Hematopoietic multipotent progenitor cell treated with erythropoietin and hydrocortisone succinate and interleukin-3 and kit ligand, for 4 days (in vitro differentiated cells): ENCODE results near the gene GAK.

ENCODE experiments used
- DNase-seq: peaks from one replicate; pipeline ENCODE4 v3.0.0-alpha.2; 2015

The GAK gene

DNA sequence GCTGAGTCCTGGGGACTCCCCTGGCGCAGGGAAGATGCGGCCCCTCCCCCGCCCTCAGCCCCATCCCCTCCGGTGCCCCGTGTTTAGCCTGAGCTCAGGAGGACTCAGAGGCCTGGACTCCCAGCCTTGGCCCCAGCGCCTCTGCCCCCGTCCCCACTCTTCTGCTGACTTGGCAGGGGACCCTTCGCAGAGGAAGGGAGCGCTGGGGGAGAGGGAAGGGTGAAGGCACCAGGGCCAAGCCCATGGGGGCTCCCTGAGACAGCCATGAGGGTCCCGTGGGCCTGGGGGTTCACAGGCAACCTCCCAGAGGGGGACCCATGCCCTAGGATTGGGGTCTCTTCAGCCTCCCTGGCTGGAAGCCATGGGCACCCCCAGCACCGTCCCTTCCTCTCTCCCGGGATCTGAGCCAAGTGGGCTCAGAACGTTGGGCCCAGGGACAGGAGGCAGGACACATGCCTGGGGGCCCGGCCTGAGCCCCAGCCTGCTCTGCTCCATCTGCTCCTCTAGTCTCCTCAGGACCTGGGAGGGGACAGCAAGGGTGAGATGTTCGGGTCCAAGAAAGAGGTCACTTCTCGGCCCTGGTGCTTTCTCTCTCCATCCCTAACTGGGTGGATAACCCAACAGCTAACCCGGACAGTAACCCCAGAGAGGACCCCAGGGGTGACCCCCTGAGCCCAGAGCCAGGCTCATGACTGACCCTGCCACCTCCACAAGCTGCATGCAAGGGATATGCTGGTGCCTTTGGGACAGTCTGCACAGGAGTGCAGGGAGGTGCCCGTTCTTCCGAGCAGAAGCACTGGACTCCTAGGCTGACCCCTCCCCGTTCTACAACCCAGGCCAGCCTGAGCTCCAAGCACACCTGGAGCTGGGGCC is 104.7 kb downstream of the GAK start:
- DNase-seq: no peak

DNA sequence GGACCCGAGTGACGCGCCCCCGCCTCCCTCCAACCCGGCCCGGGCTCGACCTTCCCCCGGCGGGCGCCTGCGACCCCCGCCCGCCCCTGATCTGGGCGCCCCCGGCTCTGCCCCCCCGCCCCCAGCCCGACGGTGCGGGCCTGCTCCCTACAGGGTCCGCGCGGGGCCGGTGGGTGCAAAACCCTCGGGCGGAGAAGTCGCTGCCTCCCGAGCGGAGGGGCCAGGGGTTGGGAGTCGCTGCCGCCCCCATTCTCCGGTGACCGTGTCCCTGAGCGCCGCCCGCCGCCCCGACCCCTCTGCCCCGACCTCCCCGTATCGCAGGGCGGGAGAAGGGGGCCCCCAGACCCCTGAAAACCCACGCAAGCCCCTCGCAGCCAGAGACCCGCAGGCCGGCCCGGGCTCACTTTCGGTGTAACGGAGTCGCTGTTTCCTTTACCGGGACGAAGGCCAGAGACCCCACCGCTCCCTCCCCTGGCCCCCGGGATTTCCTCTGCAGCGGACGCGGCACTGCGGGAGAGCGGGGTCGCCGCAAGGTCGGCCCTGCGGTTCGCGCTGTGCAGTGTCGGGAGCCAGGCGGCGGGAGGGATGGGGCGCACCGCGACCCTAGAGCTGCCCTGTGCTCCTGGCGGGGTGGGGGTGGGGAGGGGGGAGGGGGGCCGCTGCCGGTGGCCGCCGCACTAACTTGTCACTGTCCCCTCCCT is 105.5 kb downstream of the GAK start:
- DNase-seq: no peak

DNA sequence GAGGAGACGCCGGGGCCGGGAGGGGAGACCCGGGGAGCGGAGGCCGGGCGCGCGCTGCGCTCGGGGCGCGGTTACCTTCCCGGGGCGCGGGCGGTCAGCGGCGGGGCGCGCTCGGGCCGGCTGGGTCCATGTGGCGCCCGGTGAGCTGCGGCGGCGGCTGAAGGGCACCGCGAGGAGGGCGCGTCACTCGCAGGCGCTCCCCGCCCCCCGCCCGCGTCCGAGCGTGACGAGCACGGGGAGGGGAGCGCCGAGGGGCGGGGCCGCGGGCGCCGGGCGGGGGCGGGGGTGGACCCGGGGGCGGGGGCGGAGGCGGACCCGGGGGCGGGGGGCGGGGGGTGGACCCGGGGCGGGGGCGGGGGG is 106.2 kb downstream of the GAK start, which contains the start of gene CPLX1:
Gene CPLX1, minus strand, starts transcription at position 159 of the 360 bp plus-strand sequence. CDS start 1,607 bp downstream, outside the sequence.
- DNase-seq: peak; percentile 50

DNA sequence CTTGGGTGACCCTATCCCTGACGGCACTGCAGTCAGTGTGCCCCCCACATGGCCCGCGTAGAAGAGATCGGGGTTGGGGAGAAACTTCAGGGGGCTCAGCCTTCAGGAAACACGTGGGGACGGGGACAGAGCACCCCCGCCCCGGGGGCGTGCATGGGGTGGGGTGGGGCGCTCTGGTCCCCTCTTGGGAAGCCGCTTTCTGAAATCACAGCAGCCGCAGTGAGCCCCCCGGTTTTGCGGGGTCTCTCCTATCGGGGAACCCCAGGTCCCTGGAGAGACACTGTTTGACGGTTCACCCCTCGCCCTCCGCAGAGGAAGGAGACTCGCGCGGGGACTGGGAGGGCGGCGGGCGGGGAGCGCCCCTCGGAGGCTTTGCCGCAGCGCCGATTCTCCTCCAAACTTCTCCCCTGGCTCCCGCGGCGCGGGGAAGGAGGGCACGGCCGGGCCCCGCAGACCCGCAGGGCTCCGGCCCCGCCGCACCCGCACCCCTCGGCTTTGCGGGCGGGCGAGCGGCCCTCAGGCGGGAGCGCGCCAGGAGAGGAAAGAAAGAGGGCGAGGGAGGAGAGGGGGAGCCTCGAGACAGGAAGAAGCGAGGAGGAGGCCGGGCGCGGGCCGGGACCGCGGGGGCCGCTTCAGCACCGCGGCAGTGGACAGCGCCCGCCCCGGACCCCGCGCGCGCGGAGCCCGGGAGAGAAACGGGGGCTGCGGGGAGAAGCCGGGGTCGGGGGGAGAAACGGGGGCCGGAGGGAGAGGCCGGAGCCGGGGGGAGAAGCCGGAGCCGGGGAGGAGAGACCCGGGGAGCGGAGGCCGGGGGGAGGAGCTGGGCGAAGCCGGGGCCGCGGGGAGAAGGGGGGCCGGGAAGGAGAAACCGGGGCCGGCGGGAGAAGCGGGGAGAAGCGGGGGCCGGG is 106.8 kb downstream of the GAK start:
- DNase-seq: peak; percentile 51

DNA sequence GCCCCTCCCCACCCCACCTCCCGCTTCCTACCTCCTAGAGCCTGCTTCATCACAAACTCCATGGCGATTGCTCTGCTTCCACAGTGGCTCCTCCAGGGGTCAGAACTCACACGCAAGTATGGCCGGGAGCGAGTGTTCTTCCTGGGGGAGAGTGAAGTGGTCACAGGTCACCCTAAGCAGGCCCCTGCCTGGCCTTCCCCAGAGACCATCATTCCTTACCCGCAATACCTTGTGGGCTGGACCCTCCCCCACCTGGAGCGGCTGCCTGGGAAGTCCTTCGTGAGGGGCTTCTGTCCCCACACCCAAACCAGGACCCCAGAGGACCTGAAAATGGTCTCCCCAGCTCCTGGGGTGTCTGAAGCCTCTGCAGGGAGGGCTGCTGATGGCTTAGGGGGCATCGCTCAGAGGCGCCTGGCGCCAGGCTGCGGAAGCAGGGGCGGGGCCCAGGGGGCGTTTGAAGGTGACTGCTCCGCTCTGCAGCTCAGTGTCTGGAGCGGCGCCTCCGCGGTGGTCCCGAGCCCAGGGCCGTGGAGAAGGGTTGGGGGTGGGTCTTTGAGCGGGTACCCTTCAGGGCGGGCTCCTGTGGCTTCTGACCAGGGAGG is 107.6 kb downstream of the GAK start:
- DNase-seq: no peak

DNA sequence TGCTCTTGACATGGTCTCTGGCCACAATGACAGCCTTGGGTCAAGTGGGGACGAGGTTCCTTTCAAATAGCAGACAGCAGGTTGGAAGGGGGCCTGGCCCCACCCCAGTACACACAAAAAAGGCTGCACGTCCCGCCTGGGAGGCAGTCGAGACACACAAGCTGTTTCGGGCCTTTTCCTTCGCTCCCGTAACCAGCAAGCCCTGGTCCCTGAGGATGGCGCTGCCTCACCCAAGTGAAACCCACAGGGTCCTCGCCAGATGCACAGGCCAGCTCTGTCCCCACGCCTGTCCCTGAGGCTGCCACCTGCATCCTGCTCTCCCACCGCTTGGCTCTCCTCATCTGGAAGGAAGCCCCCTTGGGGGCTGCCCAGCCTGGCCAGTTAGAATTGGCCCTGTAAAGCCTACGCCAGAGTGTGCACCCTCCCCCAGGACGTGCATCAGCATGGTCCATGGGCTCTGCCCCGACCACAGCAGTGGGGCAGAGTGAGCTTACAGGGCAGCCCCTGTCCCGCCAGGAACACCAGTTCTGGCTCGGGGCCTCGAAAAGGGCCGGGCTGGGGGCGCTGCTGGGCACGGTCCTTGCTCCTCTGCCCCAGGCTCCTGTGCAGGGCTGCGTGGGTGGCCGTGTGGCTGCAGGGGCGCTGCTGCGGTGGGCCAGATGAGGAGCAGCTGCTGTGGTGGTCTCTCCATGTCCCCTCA is 108.2 kb downstream of the GAK start:
- DNase-seq: no peak

DNA sequence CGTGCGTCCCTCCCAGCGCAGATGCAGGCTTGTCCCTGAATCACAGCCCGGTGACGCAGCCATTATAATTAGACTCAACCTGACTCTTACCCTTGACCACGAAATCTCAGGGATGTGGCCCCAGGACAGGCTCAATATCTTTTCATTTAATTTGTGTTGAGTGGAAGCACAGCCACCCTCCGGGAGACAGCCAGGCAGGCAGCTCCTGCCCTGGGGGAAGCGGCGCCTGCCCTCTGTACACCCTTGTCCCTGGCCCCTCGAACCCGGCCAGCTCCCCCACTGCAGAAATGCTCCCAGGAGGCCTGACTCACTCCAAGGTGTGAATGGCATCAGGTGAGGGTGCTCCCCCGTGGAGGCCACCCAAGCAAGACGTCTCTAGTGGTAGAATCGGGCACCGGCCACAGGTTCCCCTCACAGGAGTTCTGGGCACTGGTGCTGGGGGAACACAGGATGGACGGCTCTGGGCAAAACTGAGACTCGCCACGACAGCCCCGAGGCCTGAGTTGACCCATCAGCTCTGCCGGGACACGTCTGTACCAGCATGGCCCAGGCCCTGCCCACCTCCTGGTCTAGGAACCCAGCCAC is 108.8 kb downstream of the GAK start:
- DNase-seq: no peak

DNA sequence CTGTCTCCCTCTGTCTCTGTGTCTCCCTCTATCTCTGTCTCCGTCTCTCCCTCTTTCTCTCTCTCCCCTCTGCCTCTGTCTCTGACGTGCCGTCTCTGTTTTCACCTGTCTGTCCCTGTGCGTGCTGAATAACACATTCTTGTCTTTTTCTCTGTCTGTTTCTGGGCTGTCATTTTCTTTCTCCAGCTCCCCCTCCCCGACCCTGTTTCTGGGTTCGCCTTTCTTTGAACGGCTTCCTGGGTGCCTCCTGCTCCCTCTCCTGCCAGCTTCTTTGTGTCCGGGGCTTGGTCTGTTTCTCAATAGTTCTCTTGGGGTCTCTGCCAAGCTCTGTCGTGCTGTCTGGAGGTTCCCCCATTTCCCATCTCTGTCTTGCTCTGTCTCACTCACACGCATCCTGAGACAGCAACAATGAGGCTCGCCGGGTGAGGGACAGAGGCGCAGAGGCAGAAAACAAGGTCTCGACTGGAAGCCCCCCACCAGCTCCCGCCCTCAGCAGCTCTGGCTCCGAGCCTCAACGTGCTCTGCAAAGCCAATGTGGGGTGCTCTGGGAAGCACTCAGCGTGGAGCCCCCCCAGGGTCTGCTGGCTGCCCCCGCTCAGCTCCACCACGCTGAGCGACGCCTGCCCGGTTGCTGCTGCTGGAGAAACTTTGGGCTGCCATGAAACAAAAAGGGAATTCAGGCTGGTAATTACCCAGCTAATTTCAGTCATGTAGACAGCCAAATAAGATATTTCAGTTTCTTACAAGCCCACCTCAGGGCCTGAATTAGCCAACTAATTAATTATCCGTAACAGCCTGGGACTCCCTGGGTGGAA is 109.5 kb downstream of the GAK start:
- no peak for DNase-seq

DNA sequence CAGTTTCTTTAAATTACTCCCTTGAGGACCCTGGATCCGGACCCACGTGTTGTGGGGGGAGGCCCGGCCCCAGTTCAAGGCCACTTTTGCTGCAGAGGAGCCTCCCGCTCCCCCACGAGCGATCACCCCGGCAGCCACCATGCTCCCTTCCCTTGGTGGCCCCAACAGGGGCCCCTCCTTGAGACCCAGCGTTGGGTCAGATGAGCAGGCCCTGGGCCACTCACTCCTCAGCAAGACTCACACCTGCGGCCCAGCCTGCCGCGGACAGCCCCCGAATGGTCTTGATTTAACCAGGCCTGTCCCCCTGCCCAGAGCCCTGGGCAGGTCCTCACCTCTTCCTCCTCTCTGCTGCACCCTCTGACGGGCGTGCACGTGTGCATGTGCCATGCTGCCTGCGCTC is 110.5 kb downstream of the GAK start:
- DNase-seq: no peak

DNA sequence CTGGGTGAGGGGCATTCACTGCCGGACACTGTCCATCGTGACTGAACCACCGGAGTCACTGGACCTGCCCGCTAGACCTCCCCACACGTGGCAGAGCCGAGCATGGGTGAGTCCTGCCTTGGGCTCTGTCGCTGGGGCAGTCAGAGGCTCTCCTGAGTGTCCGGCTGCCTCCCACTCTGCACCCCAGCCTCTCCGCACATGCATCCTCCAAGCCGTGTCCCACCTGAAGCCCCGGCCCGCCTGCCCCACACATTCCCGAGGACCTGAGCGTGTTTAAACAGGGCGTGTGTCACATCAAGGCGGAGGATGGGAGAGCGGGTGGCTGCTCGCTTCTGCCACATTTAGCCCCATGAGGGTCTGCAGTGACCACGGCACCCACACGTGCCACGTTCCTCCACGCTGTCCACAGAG is 110.9 kb downstream of the GAK start:
- no peak for DNase-seq

DNA sequence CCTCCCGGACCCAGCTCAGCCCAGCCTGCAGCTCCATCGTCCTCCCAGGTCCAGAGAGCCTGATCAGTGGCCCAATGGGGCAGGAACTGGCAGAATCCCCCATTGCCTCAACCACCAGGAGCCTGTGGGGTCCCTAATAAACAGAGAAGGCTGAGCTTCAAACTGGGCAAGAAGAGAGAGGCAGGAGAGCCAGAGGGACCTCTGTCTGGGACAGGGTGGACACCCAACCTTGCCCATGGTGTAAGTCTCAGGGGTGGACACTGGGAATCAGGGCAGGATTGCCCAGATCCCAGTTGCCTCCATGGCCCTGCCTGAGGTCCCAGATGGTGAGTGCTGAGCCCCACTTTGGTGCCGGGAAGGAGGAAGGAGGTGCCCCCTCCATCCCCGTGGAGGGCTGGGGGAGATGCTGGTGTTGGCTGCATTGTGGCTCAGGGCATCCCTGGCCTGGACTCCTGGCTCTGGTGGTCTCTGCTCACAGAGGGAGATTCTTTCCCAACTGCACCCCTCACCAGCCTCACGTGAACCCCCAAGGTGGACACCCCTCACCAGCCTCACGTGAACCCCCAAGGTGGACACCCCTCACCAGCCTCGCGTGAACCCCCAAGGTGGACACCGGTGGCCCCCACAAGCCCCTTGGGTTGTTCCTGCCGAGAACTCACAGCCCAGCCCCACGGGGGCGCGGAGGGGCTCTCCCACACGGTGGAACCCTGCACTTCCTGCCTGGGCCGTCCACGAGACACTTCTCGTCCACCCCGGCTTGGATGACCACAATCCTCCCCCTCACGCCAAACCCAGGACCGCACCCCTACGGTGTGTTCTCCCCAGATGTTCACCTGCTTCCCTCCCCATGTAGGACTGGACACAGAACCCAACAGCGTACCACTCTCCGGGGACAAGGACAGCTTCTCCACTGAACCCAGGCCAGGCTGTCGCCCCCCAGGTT is 111.6 kb downstream of the GAK start:
- no peak for DNase-seq

DNA sequence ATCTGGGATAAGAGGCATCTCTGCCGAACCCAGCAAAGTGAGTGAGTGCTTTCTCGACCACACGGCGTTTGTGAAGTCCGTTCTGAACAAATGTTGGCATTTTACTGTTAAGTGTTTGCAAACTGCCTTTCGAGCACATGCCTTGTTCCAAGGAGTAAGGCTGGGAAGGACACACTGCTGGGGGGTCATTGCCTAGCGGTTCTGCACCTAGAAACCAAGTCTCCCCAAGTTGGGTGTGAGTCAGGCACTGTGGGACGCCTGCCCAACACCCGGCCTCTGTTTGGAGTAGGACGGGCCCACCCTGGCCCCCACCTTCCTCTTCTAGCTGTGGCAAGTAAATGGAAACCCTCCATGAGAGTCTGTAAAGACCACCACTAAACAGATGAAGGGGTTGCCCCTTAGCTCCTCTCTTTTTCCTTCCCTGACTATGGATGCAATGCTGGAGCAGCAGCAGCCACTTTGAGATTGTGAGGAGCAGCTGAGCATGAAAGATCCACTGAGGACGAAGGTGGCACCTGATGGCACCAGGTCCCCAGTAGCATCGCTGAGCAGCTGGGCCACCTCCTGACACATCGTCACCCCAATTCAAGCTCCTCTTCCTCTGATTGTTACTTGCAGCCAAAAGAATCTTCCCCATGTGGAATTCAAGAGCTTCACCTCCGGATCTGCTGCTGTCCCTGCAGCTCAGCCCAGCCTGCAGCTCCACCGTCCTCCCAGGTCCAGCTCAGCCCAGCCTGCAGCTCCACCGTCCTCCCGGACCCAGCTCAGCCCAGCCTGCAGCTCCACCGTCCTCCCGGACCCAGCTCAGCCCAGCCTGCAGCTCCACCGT is 112.5 kb downstream of the GAK start:
- DNase-seq: no peak

DNA sequence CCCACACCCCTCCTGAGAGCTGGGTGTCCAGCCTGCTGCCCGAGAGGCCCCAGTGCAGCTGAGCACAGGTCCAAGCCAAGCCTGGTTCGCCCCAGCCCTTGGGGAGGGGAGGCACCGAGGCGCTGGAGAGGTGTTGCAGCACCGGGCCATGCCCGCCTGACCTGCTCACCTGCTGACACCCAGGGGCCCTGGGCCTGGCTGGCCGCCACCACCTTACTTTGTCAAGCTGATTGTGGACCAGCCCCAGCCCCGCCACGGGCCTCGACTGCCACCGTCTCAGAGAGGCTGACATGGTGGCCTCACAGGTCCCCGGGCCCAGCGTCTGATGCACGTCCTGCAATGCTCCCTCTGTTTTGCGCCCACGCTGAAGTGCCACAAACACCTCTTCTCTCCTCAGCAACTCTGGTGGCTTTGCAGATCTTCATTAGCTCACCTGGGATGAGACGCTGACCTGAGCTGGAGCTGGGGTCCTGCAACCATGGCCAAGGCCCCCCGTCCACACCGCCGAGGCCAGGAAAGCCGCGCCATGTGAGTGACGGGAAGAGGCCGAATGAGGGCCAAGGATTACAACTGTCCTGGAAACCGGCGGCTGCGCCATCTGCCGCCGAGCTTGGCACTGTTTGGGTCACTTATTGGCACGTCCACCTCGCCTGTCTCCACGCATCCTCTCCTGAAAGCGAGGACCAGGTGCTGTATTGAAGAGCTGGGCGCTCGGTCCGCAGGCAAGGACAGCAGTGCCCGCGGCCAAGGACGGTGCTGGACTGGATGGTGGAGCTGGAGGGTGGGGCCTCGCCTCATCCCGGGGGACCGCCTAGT is 113.8 kb downstream of the GAK start:
- no peak for DNase-seq

DNA sequence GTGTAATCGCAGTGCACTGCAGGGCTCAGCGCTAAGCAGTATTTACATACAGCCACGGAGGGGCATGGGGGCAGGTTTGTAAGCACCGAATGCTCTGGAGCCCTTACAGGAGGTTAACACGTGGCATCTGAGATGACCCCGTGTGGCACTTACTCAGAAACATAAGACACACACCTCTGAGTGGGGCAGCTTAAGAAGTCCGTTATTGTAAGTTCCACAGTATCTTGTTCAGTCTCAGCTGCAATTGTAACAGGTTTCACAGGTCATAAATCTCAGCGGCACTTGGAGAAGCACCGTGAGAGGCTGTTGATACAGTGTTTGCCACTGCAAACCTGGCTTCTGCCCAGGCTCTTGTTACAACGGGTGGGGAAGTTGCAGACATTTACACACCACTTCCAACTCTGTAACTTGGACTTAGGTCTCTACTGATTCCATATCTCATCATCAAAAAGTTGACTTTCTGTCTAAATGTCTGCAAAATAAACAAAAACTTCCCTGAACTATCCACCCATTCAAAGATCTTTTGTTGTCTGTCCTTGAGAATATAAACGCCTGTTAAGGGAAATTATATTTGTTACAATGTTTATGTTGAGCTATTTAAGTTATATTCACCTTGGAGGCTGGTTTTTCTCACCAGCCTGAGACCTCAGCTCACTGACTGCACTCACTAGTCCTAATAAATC is 116.5 kb downstream of the GAK start:
- no peak for DNase-seq

DNA sequence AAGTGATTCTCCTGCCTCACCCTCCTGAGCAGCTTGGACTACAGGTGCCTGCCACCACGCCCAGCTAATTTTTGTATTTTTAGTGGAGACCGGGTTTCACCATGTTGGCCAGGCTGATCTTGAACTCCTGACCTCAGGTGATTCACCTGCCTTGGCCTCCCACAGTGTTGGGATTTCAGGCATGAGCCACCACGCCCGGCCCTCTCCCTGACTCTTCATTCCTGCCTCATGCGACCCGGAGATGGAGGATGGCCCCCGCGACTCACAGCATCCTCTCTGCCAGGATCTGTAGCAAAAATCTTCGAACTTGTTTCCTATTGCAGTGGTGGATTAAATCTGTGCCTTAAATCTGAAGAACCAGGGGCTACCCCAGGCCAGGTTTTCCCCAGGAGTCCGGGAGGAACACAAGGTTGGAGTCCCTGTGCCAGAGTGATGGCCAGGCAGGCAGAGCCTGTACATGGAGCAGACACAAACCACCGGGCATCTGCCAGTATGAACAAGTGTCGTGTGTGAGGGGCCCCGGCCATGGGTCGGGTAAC is 117.7 kb downstream of the GAK start:
- no peak for DNase-seq

DNA sequence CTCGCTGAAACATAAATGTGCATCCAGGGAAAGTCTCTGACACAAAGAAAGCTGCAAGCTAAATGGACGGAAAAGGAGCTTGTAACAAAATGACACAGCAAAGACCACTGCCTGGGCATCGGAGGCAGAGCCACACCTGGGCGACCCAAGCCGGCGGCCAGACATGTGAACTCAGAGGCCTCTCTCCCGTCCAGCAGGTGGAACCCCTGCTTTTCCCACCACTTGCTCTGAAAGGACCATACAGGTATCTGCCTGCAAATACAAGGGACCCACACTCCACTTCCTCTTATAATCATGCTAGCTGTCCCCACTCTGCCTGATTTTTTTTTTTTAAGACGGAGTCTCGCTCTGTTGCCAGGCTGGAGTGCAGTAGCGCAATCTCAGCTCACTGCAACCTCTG is 118.2 kb downstream of the GAK start:
- DNase-seq: no peak
